ENCODE results near the gene BTF3L4. TPM values are rescaled to one million over a fixed set of nuclear protein-coding genes. Genes with fewer than 3 reads are reported as not detected.
"Not testable (repeated sequence)": the region's sequence is repeated elsewhere in the genome, so short reads cannot be mapped to it uniquely, and the experiment has no call there.

Gene BTF3L4
- total RNA-seq, 1 experiment from 2014 or later, result 89.4 TPM

DNA sequence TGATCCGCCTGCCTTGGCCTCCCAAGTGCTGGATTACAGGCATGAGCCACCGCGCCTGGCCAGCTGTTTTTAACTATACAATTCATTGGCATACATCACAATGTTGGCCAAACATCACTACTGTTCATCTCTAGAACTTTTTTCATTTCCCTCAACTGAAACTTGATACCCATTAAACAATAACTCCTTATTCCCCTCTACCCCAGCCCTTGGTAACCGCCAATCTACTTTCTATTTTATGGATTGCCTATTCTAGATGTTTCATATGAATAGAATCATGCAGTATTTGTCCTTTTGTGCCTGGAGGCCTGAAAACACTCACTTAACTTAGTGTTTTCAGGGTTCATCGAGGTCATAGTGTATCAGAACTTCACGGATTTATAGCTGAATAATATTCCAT, 16.2 kb downstream of the BTF3L4 start:
- no peak for DNase-seq (ENCODE audit: low spot score)
- H3K27ac Mint-ChIP-seq, result no peak overlapping the region
- no peak for ATAC-seq
- no peaks in the 10 kb centered on the region for H3K9me3 Mint-ChIP-seq
- H3K27me3 Mint-ChIP-seq (ENCODE audit: low read depth), result no peaks in the 10 kb centered on the region
- H3K4me1 Mint-ChIP-seq, result no peaks in the 10 kb centered on the region
- ChIA-PET POLR2A (interaction anchor here (0.7 kb wide), 2 partner anchors 9 kb away, joined by 5 to 7 read pairs; no protein-coding TSS in a partner anchor), CTCF (interaction anchor here (0.7 to 0.9 kb wide), 3 partner anchors 12 to 277 kb away, joined by 3 to 4 read pairs (median 3); no protein-coding TSS in a partner anchor)
- H3K36me3 Mint-ChIP-seq, result peaks cover 42% of the 10 kb centered on the region
- no peak for TF ChIP-seq ZNF512 (CRISPR knock-in tag; IDR thresholded peaks at IDR 0.05; ENCODE audit: borderline replicate concordance)
- no peak for TF ChIP-seq ESRRA (CRISPR knock-in tag; IDR thresholded peaks at IDR 0.05; ENCODE audit: borderline replicate concordance)
- no peak for TF ChIP-seq RELA (CRISPR knock-in tag; IDR thresholded peaks at IDR 0.05; ENCODE audit: borderline replicate concordance)
- TF ChIP-seq SMAD4 (CRISPR knock-in tag; IDR thresholded peaks at IDR 0.05), result no peak
- no peak for TF ChIP-seq OVOL2 (CRISPR knock-in tag; IDR thresholded peaks at IDR 0.05; ENCODE audit: borderline replicate concordance)
- TF ChIP-seq TP53 (CRISPR knock-in tag; IDR thresholded peaks at IDR 0.05), result no peak
- H3K4me3 Mint-ChIP-seq, result no peak overlapping the region

- H3K9me3 Mint-ChIP-seq; CTCF ChIA-PET; H3K4me1 Mint-ChIP-seq; H3K27ac Mint-ChIP-seq; H3K4me3 Mint-ChIP-seq; DNase-seq (ENCODE audit: low spot score); ATAC-seq; H3K27me3 Mint-ChIP-seq (ENCODE audit: low read depth): not testable (repeated sequence)
- POLR2A ChIA-PET, result interaction anchor here (0.8 kb wide), 1 partner anchor 20 kb away, joined by 4 read pairs; no protein-coding TSS in a partner anchor
- peaks cover 37% of the 10 kb centered on the region for H3K36me3 Mint-ChIP-seq
These were observed 21.2 kb downstream of the BTF3L4 start for GRCh38 chr1:52077277-52077676.

DNA sequence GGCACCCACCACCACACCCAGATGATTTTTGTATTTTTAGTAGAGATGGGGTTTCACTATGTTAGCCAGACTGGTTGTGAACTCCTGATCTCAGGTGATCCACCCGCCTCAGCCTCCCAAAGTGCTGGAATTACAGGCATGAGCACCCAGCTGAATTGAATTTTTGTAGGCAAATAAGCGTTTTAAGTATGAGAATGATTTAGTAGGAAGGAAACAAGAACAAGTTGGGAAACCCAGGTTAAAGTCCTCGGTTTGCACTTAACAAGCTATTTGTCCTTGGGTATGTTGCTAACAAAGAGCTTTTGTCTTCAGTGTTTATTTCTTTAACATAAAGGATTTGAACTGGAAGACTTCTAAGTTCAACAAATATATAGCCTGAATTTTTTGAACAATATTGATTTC, 23.9 kb downstream of the BTF3L4 start:
- H3K27ac Mint-ChIP-seq, result peak overlapping the region; percentile 84; the same call in 1 of the 2 replicates
- no peak for DNase-seq (ENCODE audit: low spot score)
- H3K4me1 Mint-ChIP-seq, result no peaks in the 10 kb centered on the region; the same call in 1 of the 2 replicates
- POLR2A ChIA-PET, result no interaction called here
- H3K9me3 Mint-ChIP-seq, result no peaks in the 10 kb centered on the region
- no peak for TF ChIP-seq IRF2 (CRISPR knock-in tag; IDR thresholded peaks at IDR 0.05; ENCODE audit: borderline replicate concordance, low read depth)
- TF ChIP-seq, protein P1, sequence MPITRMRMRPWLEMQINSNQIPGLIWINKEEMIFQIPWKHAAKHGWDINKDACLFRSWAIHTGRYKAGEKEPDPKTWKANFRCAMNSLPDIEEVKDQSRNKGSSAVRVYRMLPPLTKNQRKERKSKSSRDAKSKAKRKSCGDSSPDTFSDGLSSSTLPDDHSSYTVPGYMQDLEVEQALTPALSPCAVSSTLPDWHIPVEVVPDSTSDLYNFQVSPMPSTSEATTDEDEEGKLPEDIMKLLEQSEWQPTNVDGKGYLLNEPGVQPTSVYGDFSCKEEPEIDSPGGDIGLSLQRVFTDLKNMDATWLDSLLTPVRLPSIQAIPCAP (CRISPR knock-in tag; IDR thresholded peaks at IDR 0.05), result no peak
- TF ChIP-seq, protein P2, sequence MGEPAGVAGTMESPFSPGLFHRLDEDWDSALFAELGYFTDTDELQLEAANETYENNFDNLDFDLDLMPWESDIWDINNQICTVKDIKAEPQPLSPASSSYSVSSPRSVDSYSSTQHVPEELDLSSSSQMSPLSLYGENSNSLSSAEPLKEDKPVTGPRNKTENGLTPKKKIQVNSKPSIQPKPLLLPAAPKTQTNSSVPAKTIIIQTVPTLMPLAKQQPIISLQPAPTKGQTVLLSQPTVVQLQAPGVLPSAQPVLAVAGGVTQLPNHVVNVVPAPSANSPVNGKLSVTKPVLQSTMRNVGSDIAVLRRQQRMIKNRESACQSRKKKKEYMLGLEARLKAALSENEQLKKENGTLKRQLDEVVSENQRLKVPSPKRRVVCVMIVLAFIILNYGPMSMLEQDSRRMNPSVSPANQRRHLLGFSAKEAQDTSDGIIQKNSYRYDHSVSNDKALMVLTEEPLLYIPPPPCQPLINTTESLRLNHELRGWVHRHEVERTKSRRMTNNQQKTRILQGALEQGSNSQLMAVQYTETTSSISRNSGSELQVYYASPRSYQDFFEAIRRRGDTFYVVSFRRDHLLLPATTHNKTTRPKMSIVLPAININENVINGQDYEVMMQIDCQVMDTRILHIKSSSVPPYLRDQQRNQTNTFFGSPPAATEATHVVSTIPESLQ (CRISPR knock-in tag; IDR thresholded peaks at IDR 0.05), result no peak
- TF ChIP-seq RORB (CRISPR knock-in tag; IDR thresholded peaks at IDR 0.05), result no peak
- TF ChIP-seq, protein P3, sequence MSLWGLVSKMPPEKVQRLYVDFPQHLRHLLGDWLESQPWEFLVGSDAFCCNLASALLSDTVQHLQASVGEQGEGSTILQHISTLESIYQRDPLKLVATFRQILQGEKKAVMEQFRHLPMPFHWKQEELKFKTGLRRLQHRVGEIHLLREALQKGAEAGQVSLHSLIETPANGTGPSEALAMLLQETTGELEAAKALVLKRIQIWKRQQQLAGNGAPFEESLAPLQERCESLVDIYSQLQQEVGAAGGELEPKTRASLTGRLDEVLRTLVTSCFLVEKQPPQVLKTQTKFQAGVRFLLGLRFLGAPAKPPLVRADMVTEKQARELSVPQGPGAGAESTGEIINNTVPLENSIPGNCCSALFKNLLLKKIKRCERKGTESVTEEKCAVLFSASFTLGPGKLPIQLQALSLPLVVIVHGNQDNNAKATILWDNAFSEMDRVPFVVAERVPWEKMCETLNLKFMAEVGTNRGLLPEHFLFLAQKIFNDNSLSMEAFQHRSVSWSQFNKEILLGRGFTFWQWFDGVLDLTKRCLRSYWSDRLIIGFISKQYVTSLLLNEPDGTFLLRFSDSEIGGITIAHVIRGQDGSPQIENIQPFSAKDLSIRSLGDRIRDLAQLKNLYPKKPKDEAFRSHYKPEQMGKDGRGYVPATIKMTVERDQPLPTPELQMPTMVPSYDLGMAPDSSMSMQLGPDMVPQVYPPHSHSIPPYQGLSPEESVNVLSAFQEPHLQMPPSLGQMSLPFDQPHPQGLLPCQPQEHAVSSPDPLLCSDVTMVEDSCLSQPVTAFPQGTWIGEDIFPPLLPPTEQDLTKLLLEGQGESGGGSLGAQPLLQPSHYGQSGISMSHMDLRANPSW (CRISPR knock-in tag; conservative IDR thresholded peaks at IDR 0.05; ENCODE audit: low read depth), result no peak
- H3K36me3 Mint-ChIP-seq, result peaks cover 31% of the 10 kb centered on the region
- H3K27me3 Mint-ChIP-seq (ENCODE audit: low read depth), result no peaks in the 10 kb centered on the region
- no peak for ATAC-seq
- CTCF ChIA-PET, result interaction anchor here (0.7 kb wide), 1 partner anchor 269 kb away, joined by 3 read pairs; no protein-coding TSS in a partner anchor
- H3K4me3 Mint-ChIP-seq, result no peak overlapping the region

DNA sequence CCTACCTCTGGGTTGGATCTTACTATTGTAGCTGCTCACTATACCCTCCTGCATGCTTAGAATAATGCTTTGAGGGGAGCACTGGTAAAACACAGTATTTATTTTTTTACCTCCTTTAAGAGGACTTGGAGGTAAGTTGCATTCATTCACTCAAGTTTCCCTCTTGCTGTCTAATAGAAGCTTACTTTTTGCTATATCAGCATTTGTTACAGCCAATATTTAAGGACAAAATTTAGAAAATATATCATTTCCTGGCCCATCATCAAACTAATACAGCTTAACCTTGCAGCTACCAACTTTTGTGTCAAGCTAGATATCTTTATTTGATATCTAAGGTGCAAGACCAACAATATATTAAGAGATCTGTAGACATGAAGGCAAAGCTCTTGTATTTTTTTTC, 31.8 kb downstream of the BTF3L4 start:
- POLR2A ChIA-PET, result interaction anchor here (0.6 kb wide), 1 partner anchor 18 kb away, joined by 3 read pairs; no protein-coding TSS in a partner anchor
- ATAC-seq; H3K4me3 Mint-ChIP-seq; H3K9me3 Mint-ChIP-seq; DNase-seq (ENCODE audit: low spot score); CTCF ChIA-PET; H3K27me3 Mint-ChIP-seq (ENCODE audit: low read depth); H3K27ac Mint-ChIP-seq; H3K4me1 Mint-ChIP-seq: not testable (repeated sequence)
- H3K36me3 Mint-ChIP-seq, result peaks cover 52% of the 10 kb centered on the region
